SK-N-SH (cell line): Measurements from ENCODE around the gene CFAP91. TPM values are rescaled to one million over a fixed set of nuclear protein-coding genes. Genes with fewer than 3 reads are reported as not detected.
A peak's percentile ranks its signal among the peaks of the same experiment; 100 is the strongest.

Experiments used
- CTCF ChIA-PET: fragments of 300-600, 350-600 bp; formaldehyde crosslinking; extraction: SDS; loops from one replicate; lab custom pipeline; 2021; lab: Yijun Ruan, JAX
- POLR2A ChIA-PET: fragments of 350-600 bp; sonication (Branson Sonifier 250); formaldehyde crosslinking; extraction: SDS; loops from one replicate; lab custom pipeline; 2020; ENCODE audit warnings: antibody characterized with exemption, inconsistent platforms; lab: Yijun Ruan, JAX
- DNase-seq: peaks from one replicate; pipeline ENCODE4 v3.0.0; 2012
- H2AFZ ChIP-seq: fragments of 200-600 bp; sonication (generic); 2 replicates; pipeline ENCODE4 v1.8.1; 2016; ENCODE audit warnings: antibody characterized with exemption, mild to moderate bottlenecking, low read depth
- H3F3A ChIP-seq: fragments of 200-600 bp; sonication (generic); replicated peaks from 2 replicates; pipeline ENCODE3; 2016; ENCODE audit warnings: antibody characterized with exemption, mild to moderate bottlenecking; ENCODE audit not compliant: insufficient read depth
- H3K27ac ChIP-seq, 2 experiments: fragments of 200-500 bp in 1 of 2; fragments of 200-600 bp in 1 of 2; sonication (Bioruptor generic) in 1 of 2; sonication (generic), shearing (Covaris generic) in 1 of 2; 2 replicates each; pipeline versions ENCODE4 v1.5.1 to v1.6.1; 2014 to 2016; ENCODE audit warnings: low read depth in 2 of 2, inconsistent platforms in 1 of 2, low read length in 1 of 2, mild to moderate bottlenecking in 1 of 2, mixed read lengths in 1 of 2
- H3K27me3 ChIP-seq: fragments of 200-600 bp; sonication (generic), shearing (Covaris generic); 2 replicates; pipeline ENCODE4 v1.6.1; 2016; ENCODE audit warnings: mixed run types; ENCODE audit not compliant: insufficient read depth
- H3K36me3 ChIP-seq, 2 experiments: fragments of 200-500 bp in 1 of 2; fragments of 200-600 bp in 1 of 2; sonication (Bioruptor generic) in 1 of 2; sonication (generic) in 1 of 2; replicated peaks in 1 of 2; 2 replicates each; pipeline versions ENCODE3 to v1.5.1; 2014 to 2016; ENCODE audit warnings: low read length in 1 of 2, mild to moderate bottlenecking in 1 of 2; ENCODE audit not compliant: insufficient read depth in 2 of 2, control insufficient read depth in 1 of 2
- H3K4me1 ChIP-seq, 2 experiments: fragments of 200-500 bp in 1 of 2; fragments of 200-600 bp in 1 of 2; sonication (Bioruptor generic) in 1 of 2; sonication (generic), shearing (Covaris generic) in 1 of 2; 2 replicates each; pipeline versions ENCODE4 v1.5.1 to v1.6.1; 2014 to 2016; ENCODE audit warnings: low read depth in 1 of 2, low read length in 1 of 2, mixed run types in 1 of 2; ENCODE audit not compliant: insufficient read depth in 2 of 2, control insufficient read depth in 1 of 2
- H3K4me2 ChIP-seq: fragments of 200-600 bp; sonication (generic), shearing (Covaris generic); 2 replicates; pipeline ENCODE4 v1.6.1; 2017; ENCODE audit warnings: mixed run types
- H3K4me3 ChIP-seq, 2 experiments: fragments of 200-500 bp in 1 of 2; fragments of 200-600 bp in 1 of 2; sonication (Bioruptor generic) in 1 of 2; sonication (generic), shearing (Covaris generic) in 1 of 2; 2 replicates each; pipeline versions ENCODE4 v1.5.1 to v1.8.1; 2014 to 2016; ENCODE audit warnings: low read depth in 2 of 2, inconsistent platforms in 1 of 2, low read length in 1 of 2, mild to moderate bottlenecking in 1 of 2, mixed read lengths in 1 of 2, moderate library complexity in 1 of 2
- H3K79me2 ChIP-seq: fragments of 200-600 bp; sonication (generic); 2 replicates; pipeline ENCODE4 v1.8.1; 2017; ENCODE audit warnings: mild to moderate bottlenecking; ENCODE audit not compliant: insufficient read depth
- H3K9ac ChIP-seq: fragments of 200-600 bp; sonication (generic); 2 replicates; pipeline ENCODE4 v1.6.1; 2017; ENCODE audit warnings: mixed run types
- H3K9me2 ChIP-seq: fragments of 200-600 bp; sonication (generic); 2 replicates; pipeline ENCODE4 v1.6.1; 2017; ENCODE audit warnings: mixed run types
- H3K9me3 ChIP-seq: fragments of 200-600 bp; sonication (generic); 2 replicates; pipeline ENCODE4 v1.6.1; 2017; ENCODE audit warnings: mixed run types, mild to moderate bottlenecking, moderate library complexity
- H4K20me1 ChIP-seq: fragments of 200-600 bp; sonication (generic); 2 replicates; pipeline ENCODE4 v1.6.1; 2017; ENCODE audit warnings: mild to moderate bottlenecking, mixed run types; ENCODE audit not compliant: insufficient read depth
- CHD2 ChIP-seq: fragments of 150-350 bp; IDR thresholded peaks from 2 replicates; pipeline ENCODE4 v1.6.1; 2018; ENCODE audit warnings: low read length; ENCODE audit not compliant: partially characterized antibody
- ELF1 ChIP-seq: IDR thresholded peaks from 2 replicates; pipeline ENCODE4 v1.4.0; 2012
- EP300 ChIP-seq, 2 experiments: IDR thresholded peaks; 2 replicates each; pipeline versions ENCODE4 v1.4.0 to v1.6.1; 2012; ENCODE audit warnings: borderline replicate concordance in 1 of 2, low read depth in 1 of 2, low read length in 1 of 2
- FOSL2 ChIP-seq: IDR thresholded peaks from 2 replicates; pipeline ENCODE4 v1.4.0; 2012; ENCODE audit warnings: low read depth, mild to moderate bottlenecking, moderate library complexity, borderline replicate concordance
- FOXJ3 ChIP-seq: sonication (generic); formaldehyde crosslinking; IDR thresholded peaks from 2 replicates; pipeline ENCODE4 v1.5.1; 2020; ENCODE audit warnings: mild to moderate bottlenecking, missing genetic modification reagents
- FOXM1 ChIP-seq: IDR thresholded peaks from 2 replicates; pipeline ENCODE4 v1.4.0; 2012; ENCODE audit warnings: low read depth, mild to moderate bottlenecking
- GABPA ChIP-seq: IDR thresholded peaks from 2 replicates; pipeline ENCODE4 v1.4.0; 2012; ENCODE audit warnings: low read depth, mild to moderate bottlenecking
- GATA2 ChIP-seq: sonication (generic); formaldehyde crosslinking; IDR thresholded peaks from 2 replicates; pipeline ENCODE4 v1.5.0; 2020; ENCODE audit warnings: mild to moderate bottlenecking, missing genetic modification reagents
- IRF3 ChIP-seq: fragments of 150-350 bp; IDR thresholded peaks from 2 replicates; pipeline ENCODE4 v1.6.1; 2016; ENCODE audit warnings: mild to moderate bottlenecking, low read depth, low read length
- JUND ChIP-seq: IDR thresholded peaks from 2 replicates; pipeline ENCODE4 v1.4.0; 2012
- MAX ChIP-seq: IDR thresholded peaks from 2 replicates; pipeline ENCODE4 v1.4.0; 2012; ENCODE audit warnings: low read depth
- MEF2A ChIP-seq: IDR thresholded peaks from 2 replicates; pipeline ENCODE4 v1.4.0; 2012; ENCODE audit warnings: low read depth, borderline replicate concordance
- NRF1 ChIP-seq: IDR thresholded peaks from 2 replicates; pipeline ENCODE4 v1.6.1; 2012; ENCODE audit warnings: low read depth, mild to moderate bottlenecking, low read length
- RAD21 ChIP-seq: IDR thresholded peaks from 2 replicates; pipeline ENCODE4 v1.6.1; 2012; ENCODE audit warnings: mild to moderate bottlenecking, low read length
- RCOR1 ChIP-seq: fragments of 150-350 bp; IDR thresholded peaks from 2 replicates; pipeline ENCODE4 v1.6.1; 2017; ENCODE audit warnings: antibody characterized with exemption, low read length
- REST ChIP-seq: IDR thresholded peaks from 2 replicates; pipeline ENCODE4 v1.6.1; 2012; ENCODE audit warnings: mild to moderate bottlenecking, low read depth, low read length, moderate library complexity
- SIN3A ChIP-seq: IDR thresholded peaks from 2 replicates; pipeline ENCODE4 v1.6.1; 2012; ENCODE audit warnings: low read depth, mild to moderate bottlenecking, low read length, moderate library complexity, borderline replicate concordance
- TAF1 ChIP-seq: IDR thresholded peaks from 2 replicates; pipeline ENCODE4 v1.6.1; 2012; ENCODE audit warnings: low read depth, mild to moderate bottlenecking, low read length, moderate library complexity, borderline replicate concordance
- TCF12 ChIP-seq: IDR thresholded peaks from 2 replicates; pipeline ENCODE4 v1.4.0; 2012
- TEAD4 ChIP-seq: IDR thresholded peaks from 2 replicates; pipeline ENCODE4 v1.4.0; 2012; ENCODE audit warnings: mild to moderate bottlenecking, borderline replicate concordance; ENCODE audit not compliant: insufficient read depth
- USF2 ChIP-seq: fragments of 150-350 bp; IDR thresholded peaks from 2 replicates; pipeline ENCODE4 v1.6.1; 2017; ENCODE audit warnings: antibody characterized with exemption, low read length, low read depth, borderline replicate concordance
- WGBS: methylation state at CpG from one replicate; pipeline ENCODE4 v1.1.6; 2017; ENCODE audit warnings: low lambda C conversion rate; 5-methylcytosine and 5-hydroxymethylcytosine counted together
- polyA plus RNA-seq, 3 experiments: library from polyadenylated mRNA; depleted of rRNA; stranded (reverse); fragments of >200 nt; gene quantifications; 2 replicates each; pipeline ENCODE4 v1.2.3, GENCODE V29; 2012

The CFAP91 gene
- polyA plus RNA-seq, 1 of the 3 experiments (the other 2 are of a cell fraction), result 3.7 TPM

GRCh38 chr3:119679874-119680273, 22.9 kb upstream of the CFAP91 start:
- peak overlapping the region in 1 of 2 experiments; percentile 81; a peak in 2 of 4 replicates for H3K27ac ChIP-seq
- no peak overlapping the region for H3K4me3 ChIP-seq
- H3K79me2 ChIP-seq, result peaks cover 8% of the 10 kb centered on the region; the same call in 1 of the 2 replicates
- no peak for DNase-seq
- ChIA-PET CTCF (interaction anchor here (0.5 to 3.7 kb wide), 16 partner anchors 8 to 797 kb away, joined by 3 to 40 read pairs (median 6); partner anchors contain the start of genes B4GALT4, IGSF11 and TMEM39A), POLR2A (interaction anchor here (0.9 to 1.1 kb wide), 3 partner anchors 182 to 357 kb away, joined by 3 to 4 read pairs (median 3); partner anchors contain the start of gene TMEM39A)
- H3K36me3 ChIP-seq, result peaks cover 0 to 1% of the 10 kb centered on the region in 2 experiments
- peak overlapping the region; percentile 66; the same call in 1 of the 2 replicates for H2AFZ ChIP-seq
- H3F3A ChIP-seq, result no peaks in the 10 kb centered on the region
- H3K9ac ChIP-seq, result no peak overlapping the region
- no peak overlapping the region for H3K4me2 ChIP-seq
- peaks cover 0 to 23% of the 10 kb centered on the region in 2 experiments; a peak in 2 of 4 replicates for H3K4me1 ChIP-seq
- H3K27me3 ChIP-seq, result no peaks in the 10 kb centered on the region
- H4K20me1 ChIP-seq, result no peaks in the 10 kb centered on the region
- TF ChIP-seq FOXJ3 (CRISPR knock-in tag) (0 out of 2 replicates have a peak, but pooled peaks have one; percentile 16), RCOR1 (peak; percentile 54; the same call in 1 of the 2 replicates), GATA2 (CRISPR knock-in tag) (peak; percentile 65), EP300 (IDR thresholded peaks at IDR 0.05; ENCODE audit: borderline replicate concordance in 1 of 2, low read depth in 1 of 2, low read length in 1 of 2) (peak in 1 of 2 experiments; percentile 64; a peak in 1 of 4 replicates), MAX (no peak)
- no peaks in the 10 kb centered on the region for H3K9me2 ChIP-seq
- no peaks in the 10 kb centered on the region for H3K9me3 ChIP-seq

GRCh38 chr3:119681279-119681678, 21.5 kb upstream of the CFAP91 start:
- Histone ChIP-seq H3K9me2 (no peaks in the 10 kb centered on the region), H4K20me1 (no peaks in the 10 kb centered on the region), H3K4me1 (peaks cover 0 to 13% of the 10 kb centered on the region in 2 experiments; a peak in 2 of 4 replicates), H3K9me3 (no peaks in the 10 kb centered on the region), H3K27me3 (no peaks in the 10 kb centered on the region), H3K4me3 (no peak overlapping the region), H3F3A (no peaks in the 10 kb centered on the region), H3K79me2 (0 out of 2 replicates have a peak, but pooled peaks cover 3% of the 10 kb centered on the region), H3K27ac (peak overlapping the region; percentile 30 to 87; a peak in 3 of 4 replicates), H3K4me2 (no peak overlapping the region), H3K36me3 (no peaks in the 10 kb centered on the region), H3K9ac (no peak overlapping the region), H2AFZ (peak overlapping the region; percentile 25; the same call in 1 of the 2 replicates)
- CTCF ChIA-PET, result interaction anchor here (0.6 to 3.7 kb wide), 68 partner anchors 9 to 799 kb away, joined by 3 to 40 read pairs (median 4); partner anchors contain the start of genes ARHGAP31, IGSF11, POGLUT1 and TEX55
- DNase-seq, result peak; percentile 66
- WGBS, result 5% methylated on average over 1 of the region's 1 CpG
- POLR2A ChIA-PET, result interaction anchor here (1.3 kb wide), 1 partner anchor 218 kb away, joined by 6 read pairs; the partner anchor contains the start of gene TMEM39A
- TF ChIP-seq TAF1 (no peak), IRF3 (no peak), FOXM1 (no peak), RAD21 (peak; percentile 99), REST (no peak), MEF2A (no peak), GABPA (no peak), NRF1 (no peak), EP300 (IDR thresholded peaks at IDR 0.05; ENCODE audit: borderline replicate concordance in 1 of 2, low read depth in 1 of 2, low read length in 1 of 2) (peak in 1 of 2 experiments; percentile 39; a peak in 1 of 4 replicates), MAX (no peak), CHD2 (peak; percentile 75), TCF12 (peak; percentile 91), ELF1 (no peak), TEAD4 (no peak), FOSL2 (no peak), SIN3A (no peak), USF2 (no peak), JUND (no peak)
